A673 (cell line): ENCODE data around the gene HLCS.

Experiments
- EZH2 ChIP-seq: fragments of 200-600 bp; sonication (generic); IDR thresholded peaks from 2 replicates; pipeline ENCODE4 v1.6.1; 2017; ENCODE audit warnings: borderline replicate concordance, low read depth, mild to moderate bottlenecking, mixed read lengths, antibody characterized with exemption, low read length; ENCODE audit not compliant: poor library complexity, severe bottlenecking
- TF ChIP-seq, protein P1 (sequence below): fragments of 300-800, 200-600 bp; sonication (generic); conservative IDR thresholded peaks from 2 replicates; pipeline ENCODE4 v1.5.1; 2017; ENCODE audit warnings: low read depth, mild to moderate bottlenecking, antibody characterized with exemption, low read length, moderate library complexity, mixed read lengths

DNA sequence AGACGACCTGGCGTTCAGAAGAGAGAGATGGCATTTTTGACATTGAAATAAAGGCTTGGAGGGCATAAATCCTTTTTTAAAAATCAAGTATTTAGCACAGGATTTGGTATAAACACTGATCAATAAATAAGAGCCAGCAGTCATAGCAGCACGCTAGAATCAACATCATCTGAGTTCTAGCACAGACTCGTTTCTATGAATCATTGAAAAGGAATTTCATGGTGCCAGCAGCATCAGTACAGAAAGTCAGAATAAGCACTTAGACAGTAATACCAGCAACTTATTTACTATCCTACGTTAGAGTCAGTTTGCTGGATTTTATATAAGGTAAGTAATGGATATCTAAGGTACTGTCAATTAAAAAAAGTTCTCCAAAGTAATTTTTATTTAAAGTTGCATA lies 119.3 kb downstream of the HLCS start:
- TF ChIP-seq, protein P1, sequence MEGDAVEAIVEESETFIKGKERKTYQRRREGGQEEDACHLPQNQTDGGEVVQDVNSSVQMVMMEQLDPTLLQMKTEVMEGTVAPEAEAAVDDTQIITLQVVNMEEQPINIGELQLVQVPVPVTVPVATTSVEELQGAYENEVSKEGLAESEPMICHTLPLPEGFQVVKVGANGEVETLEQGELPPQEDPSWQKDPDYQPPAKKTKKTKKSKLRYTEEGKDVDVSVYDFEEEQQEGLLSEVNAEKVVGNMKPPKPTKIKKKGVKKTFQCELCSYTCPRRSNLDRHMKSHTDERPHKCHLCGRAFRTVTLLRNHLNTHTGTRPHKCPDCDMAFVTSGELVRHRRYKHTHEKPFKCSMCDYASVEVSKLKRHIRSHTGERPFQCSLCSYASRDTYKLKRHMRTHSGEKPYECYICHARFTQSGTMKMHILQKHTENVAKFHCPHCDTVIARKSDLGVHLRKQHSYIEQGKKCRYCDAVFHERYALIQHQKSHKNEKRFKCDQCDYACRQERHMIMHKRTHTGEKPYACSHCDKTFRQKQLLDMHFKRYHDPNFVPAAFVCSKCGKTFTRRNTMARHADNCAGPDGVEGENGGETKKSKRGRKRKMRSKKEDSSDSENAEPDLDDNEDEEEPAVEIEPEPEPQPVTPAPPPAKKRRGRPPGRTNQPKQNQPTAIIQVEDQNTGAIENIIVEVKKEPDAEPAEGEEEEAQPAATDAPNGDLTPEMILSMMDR: no peak
- no peak for TF ChIP-seq EZH2
